Measurements from ENCODE around the gene SETD1A.

DNA sequence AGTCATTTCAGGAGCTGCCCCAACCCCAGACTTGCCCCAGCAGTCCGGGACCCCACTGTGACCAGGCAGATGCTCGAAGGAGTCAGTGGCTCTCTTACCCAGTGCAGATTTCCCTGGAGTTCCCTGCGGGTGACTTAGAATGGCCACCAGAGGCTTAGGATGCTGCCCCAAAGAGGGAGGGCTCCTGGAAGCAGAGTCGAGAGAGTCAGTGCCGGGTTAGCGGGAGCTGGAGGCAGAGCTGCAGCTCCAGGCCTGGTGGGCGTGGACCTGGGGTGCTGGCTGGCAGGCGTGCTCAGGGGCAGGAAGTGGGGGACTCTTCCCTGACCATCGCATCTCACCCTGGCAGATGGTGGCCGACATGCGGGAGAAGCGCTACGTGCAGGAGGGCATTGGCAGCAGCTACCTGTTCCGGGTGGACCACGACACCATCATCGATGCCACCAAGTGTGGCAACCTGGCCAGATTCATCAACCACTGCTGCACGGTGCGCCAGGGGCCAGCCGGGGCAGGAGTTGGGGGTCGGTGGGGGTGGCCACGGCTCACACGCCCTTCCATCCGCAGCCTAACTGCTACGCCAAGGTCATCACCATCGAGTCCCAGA lies 25.8 kb downstream of the SETD1A start:
- TF ChIP-seq POLR2A (IDR thresholded peaks at IDR 0.05; ENCODE audit: low read depth, low read length) = no peak
- no peak for TF ChIP-seq TAF1 (IDR thresholded peaks at IDR 0.05; ENCODE audit: low read depth, low read length)
